HepG2 (cell line): ENCODE results near the gene RERE. TPM values are rescaled to one million over a fixed set of nuclear protein-coding genes. Genes with fewer than 3 reads are reported as not detected.

Experiments used
- BATF2 ChIP-seq: sonication (generic); formaldehyde crosslinking; IDR thresholded peaks from 2 replicates; pipeline ENCODE4 v1.8.0; 2022; ENCODE audit warnings: mild to moderate bottlenecking, missing genetic modification reagents, moderate library complexity
- CEBPZ ChIP-seq: IDR thresholded peaks from 2 replicates; pipeline ENCODE4 v1.6.1; 2012; ENCODE audit warnings: low read length, improper control_type of control experiment
- CREM ChIP-seq, 2 experiments: sonication (generic) in 1 of 2; formaldehyde crosslinking in 1 of 2; IDR thresholded peaks; 2 replicates each; pipeline versions ENCODE4 v1.4.0 to v1.6.1; 2016 to 2020; ENCODE audit warnings: antibody characterized with exemption in 1 of 2, mild to moderate bottlenecking in 1 of 2, missing genetic modification reagents in 1 of 2
- DMTF1 ChIP-seq: sonication (generic); formaldehyde crosslinking; IDR thresholded peaks from 2 replicates; pipeline ENCODE4 v1.4.0; 2020; ENCODE audit warnings: mild to moderate bottlenecking, missing genetic modification reagents
- DNMT3B ChIP-seq: conservative IDR thresholded peaks from 2 replicates; pipeline ENCODE4 v1.6.1; 2016; ENCODE audit warnings: missing biosample characterization, control low read depth
- GZF1 ChIP-seq: sonication (generic); formaldehyde crosslinking; IDR thresholded peaks from 2 replicates; pipeline ENCODE4 v1.5.1; 2020; ENCODE audit warnings: mild to moderate bottlenecking, missing genetic modification reagents
- MTERF4 ChIP-seq: sonication (generic); formaldehyde crosslinking; IDR thresholded peaks from 2 replicates; pipeline ENCODE4 v1.8.0; 2023; ENCODE audit warnings: mild to moderate bottlenecking, missing genetic modification reagents
- MXD4 ChIP-seq: IDR thresholded peaks from 2 replicates; pipeline ENCODE4 v1.6.1; 2016; ENCODE audit warnings: mild to moderate bottlenecking, missing biosample characterization, missing genetic modification reagents
- NCOA5 ChIP-seq: sonication (generic); formaldehyde crosslinking; IDR thresholded peaks from 2 replicates; pipeline ENCODE4 v1.4.0; 2020; ENCODE audit warnings: missing genetic modification reagents
- RNF2 ChIP-seq: fragments of 450-650 bp; conservative IDR thresholded peaks from 2 replicates; pipeline ENCODE4 v1.6.1; 2016; ENCODE audit warnings: low read depth
- TFDP2 ChIP-seq: sonication (generic); formaldehyde crosslinking; IDR thresholded peaks from 2 replicates; pipeline ENCODE4 v1.4.0; 2020; ENCODE audit warnings: missing genetic modification reagents
- ZBTB42 ChIP-seq: sonication (generic); formaldehyde crosslinking; IDR thresholded peaks from 2 replicates; pipeline ENCODE4 v1.5.0; 2020; ENCODE audit warnings: mild to moderate bottlenecking, missing genetic modification reagents
- ZMYM2 ChIP-seq: sonication (generic); formaldehyde crosslinking; IDR thresholded peaks from 2 replicates; pipeline ENCODE4 v1.8.0; 2022; ENCODE audit warnings: mild to moderate bottlenecking, missing genetic modification reagents
- ZMYM3 ChIP-seq: sonication (generic); formaldehyde crosslinking; IDR thresholded peaks from 2 replicates; pipeline ENCODE4 v1.5.1; 2020; ENCODE audit warnings: mild to moderate bottlenecking, missing genetic modification reagents
- ZNF230 ChIP-seq: sonication (generic); formaldehyde crosslinking; IDR thresholded peaks from 2 replicates; pipeline ENCODE4 v1.4.0; 2020; ENCODE audit warnings: mild to moderate bottlenecking, missing genetic modification reagents
- ZNF383 ChIP-seq: sonication (generic); formaldehyde crosslinking; IDR thresholded peaks from 2 replicates; pipeline ENCODE4 v1.4.0; 2020; ENCODE audit warnings: missing genetic modification reagents, mild to moderate bottlenecking, borderline replicate concordance
- ZNF530 ChIP-seq: sonication (generic); formaldehyde crosslinking; IDR thresholded peaks from 2 replicates; pipeline ENCODE4 v1.5.0; 2020; ENCODE audit warnings: low read depth, mild to moderate bottlenecking, missing genetic modification reagents
- ZNF639 ChIP-seq: conservative IDR thresholded peaks from 2 replicates; pipeline ENCODE4 v1.6.1; 2018; ENCODE audit warnings: missing genetic modification reagents
- ZNF720 ChIP-seq: sonication (generic); formaldehyde crosslinking; IDR thresholded peaks from 2 replicates; pipeline ENCODE4 v1.4.0; 2020; ENCODE audit warnings: missing genetic modification reagents
- ZNF782 ChIP-seq: sonication (generic); formaldehyde crosslinking; IDR thresholded peaks from 2 replicates; pipeline ENCODE4 v1.4.0; 2020; ENCODE audit warnings: missing genetic modification reagents, mild to moderate bottlenecking, borderline replicate concordance
- polyA plus RNA-seq, 8 experiments: library from polyadenylated mRNA; depleted of rRNA in 3 of 8; stranded (reverse) in 7 of 8; unstranded in 1 of 8; fragments of >200 nt; fragmentation: Illumina TruSeq in 4 of 8; extraction: Trizol in 4 of 8; gene quantifications; 2 replicates each; pipeline versions ENCODE4 v1.2.1 to v1.2.3, GENCODE V29; 2011 to 2016; ENCODE audit warnings: low read depth in 4 of 8, missing spikeins in 1 of 8, mixed read lengths in 1 of 8; ENCODE audit not compliant: insufficient read depth in 1 of 8
- total RNA-seq, 5 experiments: library from RNA; depleted of rRNA; stranded (reverse); fragments of >200 nt; fragmentation: Illumina TruSeq; extraction: Trizol; gene quantifications; 2 replicates each; pipeline ENCODE4 v1.2.3, GENCODE V29; 2016; ENCODE audit warnings: low read depth in 1 of 5

RERE gene
- total and polyA plus RNA-seq, 2 of the 13 experiments (the other 11 are each of a cell fraction or from before 2014, with no cell fraction given), result 18.3 to 21.9 TPM

- TF ChIP-seq ZNF639 (CRISPR knock-in tag), result no peak
- TF ChIP-seq RNF2, result no peak
- peak; percentile 48; the same call in 1 of the 2 replicates for TF ChIP-seq ZMYM3 (CRISPR knock-in tag)
- TF ChIP-seq DMTF1 (CRISPR knock-in tag), result no peak
- TF ChIP-seq TFDP2 (CRISPR knock-in tag), result no peak
- TF ChIP-seq ZMYM2, result no peak
- no peak for TF ChIP-seq CREM (IDR thresholded peaks at IDR 0.05)
- no peak for TF ChIP-seq CREM (CRISPR knock-in tag; IDR thresholded peaks at IDR 0.05)
- TF ChIP-seq BATF2 (CRISPR knock-in tag), result no peak
- no peak for TF ChIP-seq ZNF530 (CRISPR knock-in tag)
- peak; percentile 44; the same call in 1 of the 2 replicates for TF ChIP-seq MXD4 (CRISPR knock-in tag)
- TF ChIP-seq ZNF383, result no peak
- TF ChIP-seq MTERF4 (CRISPR knock-in tag), result peak; percentile 83
- no peak for TF ChIP-seq NCOA5 (CRISPR knock-in tag)
- TF ChIP-seq GZF1, result peak; percentile 60; the same call in 1 of the 2 replicates
- no peak for TF ChIP-seq ZNF230 (CRISPR knock-in tag)
- TF ChIP-seq ZBTB42, result no peak
- TF ChIP-seq CEBPZ, result no peak
- TF ChIP-seq DNMT3B (CRISPR knock-in tag), result no peak
- no peak for TF ChIP-seq ZNF720 (CRISPR knock-in tag)
- TF ChIP-seq ZNF782 (CRISPR knock-in tag), result no peak
Observed at GRCh38 chr1:8848663-8849386, 31.4 kb upstream of the RERE start (continued).
